Right lobe of liver (tissue), 4 donors: Measurements from ENCODE around the gene KL.

ENCODE experiments used
- CTCF ChIP-seq, 4 donors: fragments of 200-600 bp in 3 of 4; fragments of 450-650 bp in 1 of 4; IDR thresholded peaks; one replicate each; pipeline versions ENCODE4 v1.5.1 to v1.8.0; 2016 to 2022; ENCODE audit warnings: antibody characterized with exemption in 4 of 4, mild to moderate bottlenecking in 2 of 4
- POLR2A ChIP-seq: fragments of 450-650 bp; IDR thresholded peaks from one replicate; pipeline ENCODE4 v1.6.1; 2017; ENCODE audit warnings: antibody characterized with exemption, mild to moderate bottlenecking
- donor health status: DM: no; HTN: no; CAD: no.
- donor health status: DM: no; HTN: no; CAD: no.
- donor health status: DM: no; HTN: yes; CAD: no.

DNA sequence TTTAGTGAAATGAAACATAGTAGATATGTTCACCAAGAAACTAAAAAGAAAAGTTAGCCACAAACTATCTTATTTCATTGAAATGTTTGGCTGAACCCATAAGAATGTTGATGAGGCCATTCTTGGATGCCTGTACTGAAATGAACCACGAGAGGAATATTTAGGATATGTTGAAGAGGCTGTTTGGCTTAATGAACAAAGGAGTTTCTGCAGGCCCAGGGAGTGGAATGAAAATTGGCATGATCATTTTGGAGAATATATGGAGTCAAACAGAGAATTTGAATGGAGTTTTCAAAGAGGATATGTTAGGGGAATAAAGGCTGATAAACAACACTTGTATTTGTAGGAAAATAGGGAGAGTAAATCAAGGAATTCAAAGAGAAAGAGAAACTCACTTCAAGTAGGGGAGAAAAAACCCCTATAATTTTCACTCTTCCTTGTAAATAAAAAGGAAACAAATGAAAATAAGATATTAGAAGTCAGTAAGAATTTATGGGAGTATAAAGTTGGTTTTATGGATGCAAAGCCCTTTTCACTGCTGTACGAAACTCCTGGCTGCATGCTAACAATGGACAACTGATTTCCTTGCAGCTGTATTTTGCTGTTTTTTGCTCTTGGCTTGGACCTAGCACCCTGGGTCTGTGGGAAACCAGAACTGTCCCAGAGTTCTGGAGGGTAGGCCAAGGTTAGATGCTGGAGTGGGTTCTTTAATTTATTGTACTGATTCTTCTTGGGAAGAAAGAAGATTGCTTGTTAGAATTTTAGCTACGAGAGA is 36.5 kb downstream of the KL start:
- TF ChIP-seq POLR2A (no peak), CTCF (IDR thresholded peaks at IDR 0.05) (no peak)
